Coronary artery (tissue), 2 donors: ENCODE data around the gene MALRD1.

Experiments used
- DNase-seq: peaks from one replicate; pipeline ENCODE4 v3.0.0-alpha.2; 2017; ENCODE audit warnings: low spot score
- H3K27ac ChIP-seq, 2 donors: fragments of 200-600 bp; sonication (generic); one replicate each; pipeline ENCODE4 v1.5.1; 2016 to 2019
- H3K4me3 ChIP-seq: fragments of 200-600 bp; sonication (generic); 2 replicates; pipeline ENCODE4 v1.5.1; 2016; ENCODE audit warnings: mild to moderate bottlenecking, moderate library complexity
- CTCF ChIP-seq: fragments of 200-600 bp; sonication (generic); IDR thresholded peaks from one replicate; pipeline ENCODE4 v1.5.1; 2019; ENCODE audit warnings: antibody characterized with exemption

MALRD1 gene

DNA sequence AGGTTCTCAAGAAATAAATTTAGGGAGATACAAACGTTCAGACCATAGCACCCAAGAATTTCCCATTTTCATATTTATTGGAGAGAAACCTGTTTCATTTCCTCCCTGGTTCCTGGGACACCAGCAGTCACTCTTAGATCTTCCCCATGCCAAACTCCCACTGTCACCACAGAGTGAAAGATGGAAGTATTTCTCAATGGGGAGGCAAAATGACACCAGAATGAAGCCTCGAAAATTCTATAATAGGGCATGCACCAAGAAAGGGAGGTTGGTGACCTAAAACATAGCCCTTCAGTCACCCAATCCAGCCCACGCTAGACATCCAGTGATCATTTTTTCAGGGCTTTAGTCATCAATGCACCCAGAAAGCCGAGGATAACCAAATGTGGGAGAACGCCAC is 619.5 kb downstream of the MALRD1 start:
- Histone ChIP-seq H3K4me3 (no peak overlapping the region), H3K27ac (no peak overlapping the region)
- DNase-seq = no peak
- no peak for TF ChIP-seq CTCF

DNA sequence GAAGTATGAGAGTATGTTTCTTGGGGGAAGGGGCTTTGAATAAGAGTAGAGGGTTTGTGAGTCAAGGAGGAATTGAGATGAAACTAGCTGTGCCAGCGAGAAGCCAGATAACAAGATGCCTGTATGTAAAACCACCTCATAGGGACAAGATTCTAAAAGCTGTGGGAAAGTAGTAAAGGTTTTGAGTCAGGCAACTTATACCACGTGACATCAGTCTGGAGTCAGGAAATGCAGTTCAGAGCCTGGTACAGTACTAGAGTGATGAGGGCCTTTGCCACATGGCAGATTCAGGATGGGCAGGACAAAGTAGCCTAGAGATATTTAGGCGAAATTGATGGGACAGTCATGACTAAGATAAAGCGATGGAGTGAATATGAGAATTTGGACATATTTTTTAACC is 627.5 kb downstream of the MALRD1 start:
- Histone ChIP-seq H3K4me3 (no peak overlapping the region), H3K27ac (no peak overlapping the region)
- TF ChIP-seq CTCF = no peak
- DNase-seq = no peak

DNA sequence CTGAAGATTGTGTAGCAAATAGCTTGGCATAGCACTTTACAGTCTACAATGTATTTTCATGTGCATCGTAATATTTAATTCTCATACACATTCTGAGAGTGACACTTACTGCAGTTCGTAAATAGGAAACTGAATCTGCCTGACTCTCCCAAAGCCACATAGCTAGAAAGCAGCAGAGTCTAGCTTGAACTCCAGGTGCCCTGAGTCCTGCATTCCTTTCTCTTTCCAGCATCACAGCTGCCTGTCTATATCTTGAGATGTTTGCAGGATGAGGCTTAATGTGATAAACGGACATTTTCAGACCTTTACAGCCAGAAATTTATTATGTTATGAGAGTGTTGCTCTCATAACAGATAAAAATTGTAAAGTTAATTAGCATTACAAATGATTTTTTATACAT is 634.8 kb downstream of the MALRD1 start:
- Histone ChIP-seq H3K27ac (no peak overlapping the region), H3K4me3 (no peak overlapping the region)
- no peak for TF ChIP-seq CTCF
- no peak for DNase-seq

DNA sequence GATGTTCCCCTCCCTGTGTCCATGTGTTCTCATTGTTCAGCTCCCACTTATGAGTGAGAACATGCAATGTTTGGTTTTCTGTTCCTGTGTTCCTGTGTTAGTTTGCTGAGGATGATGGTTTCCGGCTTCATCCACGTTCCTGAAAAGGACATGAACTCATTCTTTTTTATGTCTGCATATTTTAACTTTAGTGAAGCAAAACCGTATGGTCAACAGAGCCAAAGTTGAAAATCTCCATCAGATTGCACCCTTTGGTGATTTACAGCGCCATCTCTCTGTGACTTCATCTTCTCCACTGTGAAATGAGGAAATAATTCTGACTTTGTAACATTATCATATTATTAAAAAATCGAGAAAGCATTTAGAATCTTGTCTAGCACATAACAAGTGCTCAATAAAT is 635.4 kb downstream of the MALRD1 start:
- no peak for TF ChIP-seq CTCF

GRCh38 chr10:19688344-19688743 is 639.7 kb downstream of the MALRD1 start:
- Histone ChIP-seq H3K4me3 (no peak overlapping the region), H3K27ac (no peak overlapping the region)
- no peak for DNase-seq
- TF ChIP-seq CTCF = no peak

More for the DNA sequence above, 635.4 kb downstream of the MALRD1 start:
- Histone ChIP-seq H3K27ac (no peak overlapping the region), H3K4me3 (no peak overlapping the region)
- no peak for DNase-seq

- DNase-seq = no peak
- TF ChIP-seq CTCF = no peak
- Histone ChIP-seq H3K27ac (no peak overlapping the region), H3K4me3 (no peak overlapping the region)
Observed at GRCh38 chr10:19689231-19689630, 640.6 kb downstream of the MALRD1 start.

DNA sequence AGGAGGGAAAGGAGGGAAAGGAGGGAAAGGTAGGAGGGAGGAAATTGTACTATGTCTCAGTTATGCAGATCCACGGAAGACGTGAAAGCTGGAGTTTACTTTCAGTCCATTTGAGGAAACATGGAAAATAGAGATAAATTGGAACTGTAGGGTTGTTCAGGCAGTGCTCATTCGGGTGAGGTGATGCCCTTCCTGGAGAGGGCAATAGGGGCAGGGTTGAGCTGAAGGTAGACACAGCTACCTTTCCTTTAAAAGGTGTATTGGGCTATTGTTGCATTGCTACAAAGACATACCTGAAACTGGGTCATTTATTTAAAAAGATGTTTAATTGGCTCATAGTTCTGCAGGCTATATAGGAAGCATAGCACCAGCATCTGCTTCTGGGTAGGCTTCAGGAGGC is 650.7 kb downstream of the MALRD1 start:
- DNase-seq = no peak
- Histone ChIP-seq H3K4me3 (no peak overlapping the region), H3K27ac (no peak overlapping the region)
- no peak for TF ChIP-seq CTCF
